Breast epithelium (tissue), 4 donors: ENCODE measurements around the gene CDR2L. TPM values are rescaled to one million over a fixed set of nuclear protein-coding genes. Genes with fewer than 3 reads are reported as not detected.
A peak's percentile ranks its signal among the peaks of the same experiment; 100 is the strongest.

Source experiments
- DNase-seq, 2 donors: peaks; one replicate each; pipeline ENCODE4 v3.0.0-alpha.2; 2019; ENCODE audit warnings: low spot score in 2 of 2
- H3K27ac ChIP-seq, 2 donors: fragments of 200-600 bp; sonication (generic) in 1 of 2; one replicate each; pipeline ENCODE4 v1.5.1; 2016 to 2019; ENCODE audit warnings: mild to moderate bottlenecking in 1 of 2
- H3K27me3 ChIP-seq, 2 donors: fragments of 200-600 bp; sonication (generic) in 1 of 2; one replicate each; pipeline versions ENCODE4 v1.5.1 to v1.6.0; 2017 to 2019; ENCODE audit warnings: control low read depth in 1 of 2, mild to moderate bottlenecking in 1 of 2
- H3K36me3 ChIP-seq: fragments of 200-600 bp; one replicate; pipeline ENCODE4 v1.5.1; 2019
- H3K4me1 ChIP-seq, 2 donors: fragments of 200-600 bp; sonication (generic); one replicate each; pipeline ENCODE4 v1.5.1; 2016 to 2019; ENCODE audit warnings: control low read depth in 1 of 2
- H3K4me3 ChIP-seq, 3 donors: fragments of 200-600 bp; sonication (generic); 1 replicate in 2 of 3; 2 replicates in 1 of 3; pipeline ENCODE4 v1.5.1; 2016 to 2019; ENCODE audit warnings: mild to moderate bottlenecking in 3 of 3, moderate library complexity in 2 of 3
- H3K9me3 ChIP-seq, 2 donors: fragments of 200-600 bp; sonication (generic) in 1 of 2; one replicate each; pipeline ENCODE4 v1.5.1; 2016 to 2019; ENCODE audit warnings: control low read depth in 1 of 2
- POLR2A ChIP-seq: fragments of 450-650 bp; IDR thresholded peaks from one replicate; pipeline ENCODE4 v1.6.1; 2016; ENCODE audit warnings: antibody characterized with exemption, mild to moderate bottlenecking, moderate library complexity
- POLR2AphosphoS5 ChIP-seq, 3 donors: sonication (generic); formaldehyde crosslinking; IDR thresholded peaks; one replicate each; pipeline ENCODE4 v1.6.1; 2017; ENCODE audit warnings: antibody characterized with exemption in 3 of 3
- intact Hi-C: fragments of 100-400 bp; cut with DNase I; formaldehyde crosslinking; loops from one replicate; pipeline ENCODE4 v1.15.1; 2023; ENCODE audit warnings: low total_unique reads
- total RNA-seq, 3 donors: library from RNA; depleted of rRNA; stranded (reverse); fragments of >200 nt; gene quantifications; one replicate each; pipeline ENCODE4 v1.1.0, GENCODE V29; 2016
- TF ChIP-seq, protein P1 (sequence below), 3 donors: fragments of 450-650 bp; IDR thresholded peaks; one replicate each; pipeline ENCODE4 v1.5.1; 2016 to 2017; ENCODE audit warnings: antibody characterized with exemption in 3 of 3, mild to moderate bottlenecking in 3 of 3, moderate library complexity in 3 of 3

CDR2L gene
- total RNA-seq, 3 donors from 2014 or later, result 8.0 to 13.1 (median 9.2) TPM

GRCh38 chr17:74959826-74960515 is 27.5 kb upstream of the CDR2L start:
- Histone ChIP-seq H3K9me3 (no peaks in the 10 kb centered on the region), H3K36me3 (no peaks in the 10 kb centered on the region), H3K4me1 (no peaks in the 10 kb centered on the region), H3K27ac (no peak overlapping the region), H3K4me3 (no peak overlapping the region), H3K27me3 (no peaks in the 10 kb centered on the region)
- no peak for TF ChIP-seq POLR2A
- no peak for TF ChIP-seq POLR2AphosphoS5 (IDR thresholded peaks at IDR 0.05)
- TF ChIP-seq, protein P1, sequence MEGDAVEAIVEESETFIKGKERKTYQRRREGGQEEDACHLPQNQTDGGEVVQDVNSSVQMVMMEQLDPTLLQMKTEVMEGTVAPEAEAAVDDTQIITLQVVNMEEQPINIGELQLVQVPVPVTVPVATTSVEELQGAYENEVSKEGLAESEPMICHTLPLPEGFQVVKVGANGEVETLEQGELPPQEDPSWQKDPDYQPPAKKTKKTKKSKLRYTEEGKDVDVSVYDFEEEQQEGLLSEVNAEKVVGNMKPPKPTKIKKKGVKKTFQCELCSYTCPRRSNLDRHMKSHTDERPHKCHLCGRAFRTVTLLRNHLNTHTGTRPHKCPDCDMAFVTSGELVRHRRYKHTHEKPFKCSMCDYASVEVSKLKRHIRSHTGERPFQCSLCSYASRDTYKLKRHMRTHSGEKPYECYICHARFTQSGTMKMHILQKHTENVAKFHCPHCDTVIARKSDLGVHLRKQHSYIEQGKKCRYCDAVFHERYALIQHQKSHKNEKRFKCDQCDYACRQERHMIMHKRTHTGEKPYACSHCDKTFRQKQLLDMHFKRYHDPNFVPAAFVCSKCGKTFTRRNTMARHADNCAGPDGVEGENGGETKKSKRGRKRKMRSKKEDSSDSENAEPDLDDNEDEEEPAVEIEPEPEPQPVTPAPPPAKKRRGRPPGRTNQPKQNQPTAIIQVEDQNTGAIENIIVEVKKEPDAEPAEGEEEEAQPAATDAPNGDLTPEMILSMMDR (IDR thresholded peaks at IDR 0.05), result no peak
- intact Hi-C loops, result no loop called here
- no peak for DNase-seq

GRCh38 chr17:74960570-74961342 is 26.7 kb upstream of the CDR2L start:
- intact Hi-C loops, result no loop called here
- TF ChIP-seq, protein P1 (IDR thresholded peaks at IDR 0.05), result no peak
- TF ChIP-seq POLR2AphosphoS5 (IDR thresholded peaks at IDR 0.05), result no peak
- no peak for TF ChIP-seq POLR2A
- no peaks in the 10 kb centered on the region for H3K4me1 ChIP-seq
- no peaks in the 10 kb centered on the region for H3K9me3 ChIP-seq
- no peaks in the 10 kb centered on the region for H3K36me3 ChIP-seq
- H3K27ac ChIP-seq, result no peak overlapping the region
- DNase-seq, result no peak
- H3K4me3 ChIP-seq, result no peak overlapping the region
- H3K27me3 ChIP-seq, result no peaks in the 10 kb centered on the region

- Histone ChIP-seq H3K9me3 (no peaks in the 10 kb centered on the region), H3K36me3 (no peaks in the 10 kb centered on the region), H3K27ac (no peak overlapping the region), H3K4me1 (no peaks in the 10 kb centered on the region), H3K27me3 (no peaks in the 10 kb centered on the region), H3K4me3 (no peak overlapping the region)
- intact Hi-C loops, result no loop called here
- TF ChIP-seq, protein P1 (IDR thresholded peaks at IDR 0.05), result peak; percentile 68 to 90 (median 78)
- TF ChIP-seq POLR2AphosphoS5 (IDR thresholded peaks at IDR 0.05) (no peak), POLR2A (no peak)
- DNase-seq, result peak; percentile 85 to 92
These were observed 25.6 kb upstream of the CDR2L start for GRCh38 chr17:74961657-74962350.

DNA sequence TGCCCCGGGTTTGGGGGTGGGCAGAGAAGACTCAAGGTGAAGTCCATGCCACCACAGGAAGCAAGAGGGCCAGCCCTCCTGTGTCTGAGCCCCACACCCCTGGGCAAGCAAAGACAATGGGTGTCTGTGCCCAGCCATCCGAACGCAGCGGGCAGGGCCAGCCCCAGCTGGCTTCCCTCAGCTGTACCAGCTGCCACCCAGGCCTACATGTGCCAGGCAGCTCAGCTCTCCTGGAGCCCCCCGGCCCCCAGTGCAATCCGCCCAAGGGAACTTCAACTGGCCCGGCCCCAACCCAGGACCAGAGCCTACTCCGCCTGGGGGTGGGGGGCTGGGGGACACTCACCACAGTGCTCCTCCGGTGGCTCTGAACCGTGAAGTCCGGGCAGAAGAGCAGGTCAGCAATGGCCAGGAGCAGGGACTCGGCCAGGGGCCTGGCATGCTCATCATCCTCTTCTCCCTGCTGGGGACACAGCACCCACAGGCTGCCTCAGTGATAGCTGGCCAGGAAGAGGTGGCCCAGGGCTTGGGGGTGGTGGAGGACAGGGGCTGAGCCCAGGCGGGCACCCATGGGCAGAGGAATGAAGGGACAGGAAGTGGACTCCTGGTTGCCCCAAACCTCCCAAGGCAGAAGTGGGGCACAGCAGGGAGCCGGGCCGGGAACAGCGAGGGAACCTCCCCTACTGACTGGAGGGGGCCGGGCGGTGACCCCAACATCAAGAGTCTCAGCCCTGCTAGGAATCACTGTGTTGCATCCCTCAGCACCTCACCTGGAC is 24.6 kb upstream of the CDR2L start:
- intact Hi-C loops, result no loop called here
- TF ChIP-seq POLR2AphosphoS5 (IDR thresholded peaks at IDR 0.05), result no peak
- TF ChIP-seq, protein P1 (IDR thresholded peaks at IDR 0.05), result no peak
- no peak for TF ChIP-seq POLR2A
- no peaks in the 10 kb centered on the region for H3K36me3 ChIP-seq
- no peaks in the 10 kb centered on the region for H3K4me1 ChIP-seq
- H3K4me3 ChIP-seq, result no peak overlapping the region
- H3K9me3 ChIP-seq, result no peaks in the 10 kb centered on the region
- peak overlapping the region in 1 of 2 donors; percentile 12 for H3K27ac ChIP-seq
- no peak for DNase-seq
- H3K27me3 ChIP-seq, result no peaks in the 10 kb centered on the region
